ENCODE data around the gene CAT. TPM values are rescaled to one million over a fixed set of nuclear protein-coding genes. Genes with fewer than 3 reads are reported as not detected.

CAT gene
- total RNA-seq, 1 donor, result 62.6 TPM

DNA sequence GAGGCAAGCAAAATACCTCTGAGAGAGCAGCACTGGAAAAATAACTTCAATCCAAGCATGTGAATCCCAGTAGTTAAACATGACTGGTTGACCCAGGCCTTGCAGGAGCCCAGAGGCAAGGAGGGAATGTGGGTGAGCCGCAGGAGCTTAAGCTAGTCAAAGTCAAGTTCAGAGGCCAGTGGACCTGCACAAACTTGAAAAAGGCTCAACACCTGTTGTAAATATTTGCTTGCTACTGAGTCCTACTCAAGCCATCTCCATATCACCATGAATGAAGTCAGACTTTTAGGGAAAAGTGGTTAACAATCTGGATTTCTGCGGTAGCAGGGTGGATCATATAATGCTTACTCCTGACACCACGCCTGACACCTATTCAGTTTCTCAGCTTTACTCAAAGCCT is 4.8 kb upstream of the CAT start:
- Histone ChIP-seq H3K4me2 (ENCODE audit: insufficient read depth, low read length) (no peak overlapping the region), H3K27ac (ENCODE audit: low read depth, low read length) (no peak overlapping the region), H3K9me3 (ENCODE audit: low read depth, low read length) (no peaks in the 10 kb centered on the region), H2AFZ (ENCODE audit: low read length) (no peak overlapping the region), H3K36me3 (ENCODE audit: insufficient read depth, low read length) (no peaks in the 10 kb centered on the region), H3K27me3 (ENCODE audit: insufficient read depth, low read length) (no peaks in the 10 kb centered on the region), H3K4me3 (ENCODE audit: insufficient read depth, low read length) (no peak overlapping the region), H4K20me1 (ENCODE audit: insufficient read depth, low read length) (no peaks in the 10 kb centered on the region), H3K4me1 (ENCODE audit: insufficient read depth, low read length) (peaks cover 9% of the 10 kb centered on the region), H3K79me2 (ENCODE audit: insufficient read depth, low read length) (peaks cover 1% of the 10 kb centered on the region)
- TF ChIP-seq, protein P1, sequence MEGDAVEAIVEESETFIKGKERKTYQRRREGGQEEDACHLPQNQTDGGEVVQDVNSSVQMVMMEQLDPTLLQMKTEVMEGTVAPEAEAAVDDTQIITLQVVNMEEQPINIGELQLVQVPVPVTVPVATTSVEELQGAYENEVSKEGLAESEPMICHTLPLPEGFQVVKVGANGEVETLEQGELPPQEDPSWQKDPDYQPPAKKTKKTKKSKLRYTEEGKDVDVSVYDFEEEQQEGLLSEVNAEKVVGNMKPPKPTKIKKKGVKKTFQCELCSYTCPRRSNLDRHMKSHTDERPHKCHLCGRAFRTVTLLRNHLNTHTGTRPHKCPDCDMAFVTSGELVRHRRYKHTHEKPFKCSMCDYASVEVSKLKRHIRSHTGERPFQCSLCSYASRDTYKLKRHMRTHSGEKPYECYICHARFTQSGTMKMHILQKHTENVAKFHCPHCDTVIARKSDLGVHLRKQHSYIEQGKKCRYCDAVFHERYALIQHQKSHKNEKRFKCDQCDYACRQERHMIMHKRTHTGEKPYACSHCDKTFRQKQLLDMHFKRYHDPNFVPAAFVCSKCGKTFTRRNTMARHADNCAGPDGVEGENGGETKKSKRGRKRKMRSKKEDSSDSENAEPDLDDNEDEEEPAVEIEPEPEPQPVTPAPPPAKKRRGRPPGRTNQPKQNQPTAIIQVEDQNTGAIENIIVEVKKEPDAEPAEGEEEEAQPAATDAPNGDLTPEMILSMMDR (IDR thresholded peaks at IDR 0.05; ENCODE audit: extremely low read depth, low read depth, low read length), result no peak
- DNase-seq (ENCODE audit: insufficient read length, low spot score, missing footprints), result no peak

DNA sequence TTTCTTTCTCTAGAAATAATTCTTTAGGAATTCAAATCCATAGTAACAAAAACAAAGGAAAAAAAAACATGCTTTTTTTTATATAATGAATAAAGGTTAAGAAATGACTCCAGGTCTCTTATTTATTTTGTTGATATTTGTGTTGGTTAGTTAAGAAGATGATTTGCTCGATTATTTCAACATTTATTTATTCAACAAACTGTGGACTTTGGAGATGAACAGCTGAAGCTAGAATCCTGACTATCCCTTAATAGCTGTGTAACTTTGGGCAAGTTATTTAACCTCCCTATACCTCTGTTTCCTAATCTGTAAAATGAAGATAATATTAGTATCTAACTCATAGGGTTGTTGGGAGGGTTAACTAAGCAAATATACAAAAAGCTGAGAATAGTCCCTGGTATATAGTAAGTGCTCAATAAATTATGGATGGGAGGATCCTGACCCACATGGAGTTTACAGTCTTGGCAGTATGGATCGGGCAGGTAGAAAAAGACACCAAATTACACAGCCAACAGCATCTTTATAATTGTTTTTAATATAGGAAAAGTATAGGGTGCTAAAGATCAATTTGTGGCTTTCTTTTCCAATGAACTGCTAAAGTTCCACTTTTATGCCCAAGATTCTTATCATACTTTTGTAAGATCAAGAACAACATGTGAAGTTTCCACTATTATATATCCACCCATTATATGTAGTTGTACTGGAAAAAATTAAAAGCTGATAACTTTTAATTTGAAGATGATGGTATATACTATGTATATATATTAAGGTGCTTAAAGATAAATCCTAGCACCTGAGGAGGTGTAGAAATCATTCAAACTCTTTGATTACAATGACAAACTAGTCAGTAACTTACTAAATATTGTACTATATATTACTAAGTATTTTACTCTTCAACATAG is 1.3 kb upstream of the CAT start:
- TF ChIP-seq, protein P1 (IDR thresholded peaks at IDR 0.05; ENCODE audit: extremely low read depth, low read depth, low read length), result no peak
- no peaks in the 10 kb centered on the region for H3K9me3 ChIP-seq (ENCODE audit: low read depth, low read length)
- H3K4me1 ChIP-seq (ENCODE audit: insufficient read depth, low read length), result peaks cover 20% of the 10 kb centered on the region
- H3K79me2 ChIP-seq (ENCODE audit: insufficient read depth, low read length), result peaks cover 33% of the 10 kb centered on the region
- peaks cover 23% of the 10 kb centered on the region for H4K20me1 ChIP-seq (ENCODE audit: insufficient read depth, low read length)
- DNase-seq (ENCODE audit: insufficient read length, low spot score, missing footprints), result peak; percentile 72
- H3K4me2 ChIP-seq (ENCODE audit: insufficient read depth, low read length), result peak overlapping the region; percentile 91
- H3K4me3 ChIP-seq (ENCODE audit: insufficient read depth, low read length), result peak overlapping the region; percentile 96
- peak overlapping the region; percentile 80 for H3K27ac ChIP-seq (ENCODE audit: low read depth, low read length)
- no peaks in the 10 kb centered on the region for H3K27me3 ChIP-seq (ENCODE audit: insufficient read depth, low read length)
- H2AFZ ChIP-seq (ENCODE audit: low read length), result no peak overlapping the region
- H3K36me3 ChIP-seq (ENCODE audit: insufficient read depth, low read length), result no peaks in the 10 kb centered on the region

DNA sequence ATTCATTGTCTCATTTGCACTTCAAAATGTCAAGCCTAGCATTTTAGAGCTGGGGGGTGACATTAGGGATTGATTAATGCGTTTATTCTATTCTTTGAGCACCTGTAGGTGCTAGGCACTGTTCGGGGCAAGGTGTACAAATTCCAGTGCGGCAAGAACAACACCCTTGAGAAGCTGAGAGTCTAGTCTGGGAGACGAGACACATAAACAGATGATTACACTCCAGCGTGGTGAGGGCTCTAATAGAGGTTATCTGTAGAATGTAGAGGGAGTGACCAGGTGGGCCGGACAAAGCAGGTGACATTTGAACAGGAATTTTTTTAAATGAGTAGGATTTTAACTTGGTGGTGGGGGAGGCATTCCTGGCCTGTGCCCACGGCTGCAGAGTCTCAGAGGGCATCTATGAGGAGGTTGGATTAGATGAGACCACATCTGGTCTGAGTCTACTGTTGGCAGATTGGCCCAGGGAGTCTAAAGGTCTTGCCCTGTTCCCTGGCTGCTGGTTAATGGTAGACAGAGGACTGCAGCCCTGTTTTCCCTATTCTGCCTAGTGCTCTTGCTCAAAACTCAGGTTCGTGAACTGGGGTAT is 970 bp downstream of the CAT start:
- no peaks in the 10 kb centered on the region for H3K36me3 ChIP-seq (ENCODE audit: insufficient read depth, low read length)
- H3K79me2 ChIP-seq (ENCODE audit: insufficient read depth, low read length), result peaks cover 55% of the 10 kb centered on the region
- TF ChIP-seq, protein P1 (IDR thresholded peaks at IDR 0.05; ENCODE audit: extremely low read depth, low read depth, low read length), result no peak
- H3K4me2 ChIP-seq (ENCODE audit: insufficient read depth, low read length), result peak overlapping the region; percentile 91
- no peaks in the 10 kb centered on the region for H3K9me3 ChIP-seq (ENCODE audit: low read depth, low read length)
- H3K27me3 ChIP-seq (ENCODE audit: insufficient read depth, low read length), result no peaks in the 10 kb centered on the region
- peak overlapping the region; percentile 96 for H3K4me3 ChIP-seq (ENCODE audit: insufficient read depth, low read length)
- peak overlapping the region; percentile 80 for H3K27ac ChIP-seq (ENCODE audit: low read depth, low read length)
- H3K4me1 ChIP-seq (ENCODE audit: insufficient read depth, low read length), result peaks cover 20% of the 10 kb centered on the region
- no peak for DNase-seq (ENCODE audit: insufficient read length, low spot score, missing footprints)
- peak overlapping the region; percentile 96 for H2AFZ ChIP-seq (ENCODE audit: low read length)
- H4K20me1 ChIP-seq (ENCODE audit: insufficient read depth, low read length), result peaks cover 37% of the 10 kb centered on the region

DNA sequence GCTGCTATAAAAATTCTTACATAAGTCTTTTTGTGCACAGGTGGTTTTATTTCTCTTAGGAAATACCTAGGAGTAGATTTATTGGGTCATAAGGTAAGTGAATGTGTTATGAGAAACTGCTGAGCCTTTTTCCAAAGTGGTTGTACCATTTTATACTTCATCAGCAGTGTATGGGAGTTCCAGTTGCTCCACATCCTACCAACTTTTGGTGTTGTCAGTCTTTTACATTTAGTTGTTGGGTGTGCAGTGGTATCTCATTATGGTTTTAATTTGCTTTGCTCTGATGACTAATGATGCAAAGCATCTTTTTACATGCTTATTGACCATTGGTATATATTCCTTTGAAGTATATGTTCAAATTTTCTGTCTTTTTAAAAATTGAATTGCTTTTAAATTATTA is 3.1 kb downstream of the CAT start:
- no peak overlapping the region for H3K4me3 ChIP-seq (ENCODE audit: insufficient read depth, low read length)
- peaks cover 20% of the 10 kb centered on the region for H3K4me1 ChIP-seq (ENCODE audit: insufficient read depth, low read length)
- H3K36me3 ChIP-seq (ENCODE audit: insufficient read depth, low read length), result no peaks in the 10 kb centered on the region
- H3K27me3 ChIP-seq (ENCODE audit: insufficient read depth, low read length), result no peaks in the 10 kb centered on the region
- H3K27ac ChIP-seq (ENCODE audit: low read depth, low read length), result no peak overlapping the region
- DNase-seq (ENCODE audit: insufficient read length, low spot score, missing footprints), result no peak
- TF ChIP-seq, protein P1 (IDR thresholded peaks at IDR 0.05; ENCODE audit: extremely low read depth, low read depth, low read length), result no peak
- H4K20me1 ChIP-seq (ENCODE audit: insufficient read depth, low read length), result peaks cover 47% of the 10 kb centered on the region
- H3K79me2 ChIP-seq (ENCODE audit: insufficient read depth, low read length), result peaks cover 69% of the 10 kb centered on the region
- no peak overlapping the region for H3K4me2 ChIP-seq (ENCODE audit: insufficient read depth, low read length)
- H2AFZ ChIP-seq (ENCODE audit: low read length), result no peak overlapping the region
- no peaks in the 10 kb centered on the region for H3K9me3 ChIP-seq (ENCODE audit: low read depth, low read length)

All from osteoblast (primary cell).